ENCODE data around the gene SHC4. TPM values are rescaled to one million over a fixed set of nuclear protein-coding genes. Genes with fewer than 3 reads are reported as not detected.

The SHC4 gene
- total RNA-seq, 2 donors from 2014 or later = 0.30 to 0.50 TPM

DNA sequence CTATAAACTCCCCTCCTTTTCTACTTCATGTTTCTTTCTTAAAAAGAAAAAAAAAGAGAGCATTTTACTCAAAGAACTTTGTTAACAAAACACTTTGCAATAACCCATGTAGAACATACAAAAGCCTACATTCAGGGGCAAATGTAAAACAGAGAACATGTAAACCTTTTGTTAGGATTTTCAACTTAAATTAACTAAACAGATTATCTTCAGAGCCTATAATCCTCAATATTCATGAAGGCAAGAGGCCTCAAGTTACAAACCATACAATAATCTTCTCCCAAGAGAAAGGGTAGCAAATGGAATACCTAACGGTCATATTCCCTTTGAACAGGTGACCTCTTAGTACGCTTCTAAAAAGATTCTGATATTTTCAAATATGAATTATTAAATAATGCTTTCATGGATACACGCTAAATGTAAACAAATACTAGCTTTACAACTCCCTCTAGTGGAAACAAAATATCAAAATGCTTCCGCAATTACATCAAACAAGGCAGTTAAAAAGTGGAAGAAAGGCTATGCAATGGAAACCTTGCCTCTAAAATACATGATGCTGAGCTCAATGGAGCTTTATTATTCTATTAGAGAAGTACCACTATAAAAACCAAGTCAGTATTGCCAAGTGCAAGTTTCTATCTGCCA, 162.8 kb downstream of the SHC4 start:
- Histone ChIP-seq H3K4me1 (no peaks in the 10 kb centered on the region), H3K27me3 (no peaks in the 10 kb centered on the region), H3K36me3 (no peaks in the 10 kb centered on the region), H3K27ac (no peak overlapping the region), H3K4me3 (no peak overlapping the region), H3K9ac (ENCODE audit: low read depth in 2 of 2, low read length in 2 of 2) (no peak overlapping the region), H3K9me3 (no peaks in the 10 kb centered on the region)
- TF ChIP-seq CTCF (IDR thresholded peaks at IDR 0.05) = peak; percentile 41
- DNase-seq = no peak
- intact Hi-C loops (cut with DNase I) = no loop called here

DNA sequence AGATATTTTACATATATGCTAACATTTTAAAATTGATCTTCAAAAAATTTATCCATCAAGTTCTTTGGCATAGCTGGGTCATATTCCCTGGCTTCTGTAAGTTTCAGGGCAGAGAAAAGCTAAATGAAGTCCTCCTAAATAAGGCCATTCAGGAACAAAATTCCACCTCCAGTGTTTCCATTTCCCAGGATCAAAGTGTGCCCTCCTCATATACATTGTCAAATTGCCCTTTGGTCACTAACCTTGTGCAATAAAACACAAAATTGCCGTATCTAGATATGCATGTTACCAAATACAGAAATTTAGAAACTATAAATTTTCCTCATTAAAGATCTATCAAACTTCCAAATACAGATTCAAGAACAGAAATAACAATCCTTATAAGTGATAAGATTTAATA, 163.5 kb downstream of the SHC4 start:
- Histone ChIP-seq H3K9me3 (no peaks in the 10 kb centered on the region), H3K4me3 (no peak overlapping the region), H3K9ac (ENCODE audit: low read depth in 2 of 2, low read length in 2 of 2) (no peak overlapping the region), H3K4me1 (no peaks in the 10 kb centered on the region), H3K27me3 (no peaks in the 10 kb centered on the region), H3K36me3 (no peaks in the 10 kb centered on the region), H3K27ac (no peak overlapping the region)
- no peak for TF ChIP-seq CTCF (IDR thresholded peaks at IDR 0.05)
- intact Hi-C loops (cut with DNase I) = no loop called here
- DNase-seq = no peak

DNA sequence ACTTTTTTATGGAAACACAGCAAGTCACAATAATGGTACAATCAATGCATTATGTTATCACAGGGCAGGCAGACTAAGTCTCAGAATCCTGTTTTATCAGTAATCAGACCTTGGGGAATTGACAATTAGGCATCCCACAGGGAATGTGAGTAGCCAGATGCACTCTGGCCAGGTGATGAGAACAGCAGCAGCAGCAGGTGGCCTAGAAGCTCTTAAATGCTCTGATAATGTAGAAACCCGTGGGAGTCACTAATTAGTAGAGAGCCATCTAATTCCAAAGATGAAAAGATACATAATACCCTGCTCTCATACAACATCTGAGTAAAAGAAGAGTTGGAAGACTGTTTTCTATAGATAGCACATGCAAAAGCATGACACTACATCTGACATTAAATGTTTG, 165.4 kb downstream of the SHC4 start:
- intact Hi-C loops (cut with DNase I) = no loop called here
- H3K4me1 ChIP-seq = no peaks in the 10 kb centered on the region
- no peak for TF ChIP-seq CTCF (IDR thresholded peaks at IDR 0.05)
- H3K9ac ChIP-seq (ENCODE audit: low read depth in 2 of 2, low read length in 2 of 2) = no peak overlapping the region
- H3K27me3 ChIP-seq = no peaks in the 10 kb centered on the region
- H3K27ac ChIP-seq = no peak overlapping the region
- no peak overlapping the region for H3K4me3 ChIP-seq
- H3K36me3 ChIP-seq = no peaks in the 10 kb centered on the region
- no peak for DNase-seq
- no peaks in the 10 kb centered on the region for H3K9me3 ChIP-seq

DNA sequence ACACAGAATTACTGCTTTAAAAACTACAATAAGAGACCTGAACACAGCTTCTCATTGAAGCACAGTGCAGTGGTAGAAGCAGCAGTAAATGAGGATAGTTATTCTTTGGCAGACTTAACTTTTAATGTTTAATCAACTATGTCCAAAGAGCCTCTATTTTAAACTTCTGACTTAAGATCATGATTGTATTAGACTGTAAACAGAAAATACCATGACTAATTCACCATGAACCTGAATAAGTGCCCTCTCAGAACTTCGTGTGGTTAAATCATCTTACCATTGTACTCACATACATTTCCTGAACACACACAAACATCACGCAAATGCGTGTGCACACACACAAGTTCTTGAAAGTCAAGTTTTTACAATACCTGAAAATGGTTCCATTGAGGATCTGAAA, 166.8 kb downstream of the SHC4 start:
- no peaks in the 10 kb centered on the region for H3K36me3 ChIP-seq
- no peaks in the 10 kb centered on the region for H3K9me3 ChIP-seq
- no peak for TF ChIP-seq CTCF (IDR thresholded peaks at IDR 0.05)
- H3K27me3 ChIP-seq = no peaks in the 10 kb centered on the region
- DNase-seq = no peak
- intact Hi-C loops (cut with DNase I) = no loop called here
- no peak overlapping the region for H3K9ac ChIP-seq (ENCODE audit: low read depth in 2 of 2, low read length in 2 of 2)
- no peak overlapping the region for H3K4me3 ChIP-seq
- H3K27ac ChIP-seq = no peak overlapping the region
- H3K4me1 ChIP-seq = no peaks in the 10 kb centered on the region

DNA sequence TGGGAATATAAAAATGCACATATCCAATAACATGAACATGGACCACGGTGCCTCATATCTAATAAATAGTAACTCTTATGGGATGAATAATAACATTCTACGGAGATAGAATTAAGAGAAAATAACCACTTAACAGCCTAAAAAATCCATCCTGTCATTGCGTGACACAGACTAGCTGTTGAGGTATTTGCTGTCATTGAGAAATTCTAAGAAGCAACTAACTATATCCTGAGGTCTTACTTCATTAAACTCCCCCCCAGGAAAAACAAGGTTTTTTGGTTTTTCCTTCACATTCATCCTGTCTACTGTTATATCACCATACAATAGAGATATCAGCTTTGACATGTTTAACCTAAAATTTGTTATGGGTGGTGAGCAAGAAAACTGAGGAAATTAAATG, 167.2 kb downstream of the SHC4 start:
- Histone ChIP-seq H3K4me3 (no peak overlapping the region), H3K27me3 (no peaks in the 10 kb centered on the region), H3K4me1 (no peaks in the 10 kb centered on the region), H3K27ac (no peak overlapping the region), H3K9me3 (no peaks in the 10 kb centered on the region), H3K9ac (ENCODE audit: low read depth in 2 of 2, low read length in 2 of 2) (no peak overlapping the region), H3K36me3 (no peaks in the 10 kb centered on the region)
- intact Hi-C loops (cut with DNase I) = no loop called here
- DNase-seq = no peak
- TF ChIP-seq CTCF (IDR thresholded peaks at IDR 0.05) = no peak

Data from colonic mucosa (tissue), 4 donors.